H9 (cell line): ENCODE measurements around the gene YTHDC2. TPM values are rescaled to one million over a fixed set of nuclear protein-coding genes. Genes with fewer than 3 reads are reported as not detected.

Experiments
- DNase-seq: peaks from one replicate; pipeline ENCODE4 v3.0.0-alpha.2; 2017
- H2AFZ ChIP-seq: one replicate; pipeline ENCODE4 v1.6.1; 2013; ENCODE audit warnings: mild to moderate bottlenecking, low read length, control low read depth, moderate library complexity
- H2AK5ac ChIP-seq: 2 replicates; pipeline ENCODE4 v1.6.1; 2013; ENCODE audit warnings: low read length, control low read depth, mixed read lengths; ENCODE audit not compliant: insufficient read length
- H2BK120ac ChIP-seq: one replicate; pipeline ENCODE4 v1.6.1; 2013; ENCODE audit warnings: low read depth, mild to moderate bottlenecking, low read length, control low read depth, inconsistent platforms; ENCODE audit not compliant: poor library complexity, severe bottlenecking
- H2BK12ac ChIP-seq: 2 replicates; pipeline ENCODE4 v1.6.1; 2013; ENCODE audit warnings: low read length, control low read depth, mixed read lengths, low read depth; ENCODE audit not compliant: insufficient read length
- H2BK15ac ChIP-seq: 2 replicates; pipeline ENCODE4 v1.6.1; 2013; ENCODE audit warnings: low read depth, low read length, control low read depth
- H2BK20ac ChIP-seq: one replicate; pipeline ENCODE4 v1.6.1; 2013; ENCODE audit warnings: low read depth, mild to moderate bottlenecking, low read length, control low read depth, inconsistent platforms; ENCODE audit not compliant: poor library complexity, severe bottlenecking
- H2BK5ac ChIP-seq: 2 replicates; pipeline ENCODE4 v1.6.1; 2013; ENCODE audit warnings: low read length, control low read depth, mixed read lengths; ENCODE audit not compliant: insufficient read length
- H3K14ac ChIP-seq: 2 replicates; pipeline ENCODE4 v1.6.1; 2013; ENCODE audit warnings: low read length, control low read depth; ENCODE audit not compliant: insufficient read depth
- H3K18ac ChIP-seq: 2 replicates; pipeline ENCODE4 v1.6.1; 2013; ENCODE audit warnings: low read depth, mild to moderate bottlenecking, mixed read lengths, low read length, control low read depth; ENCODE audit not compliant: insufficient read length
- H3K23ac ChIP-seq: 2 replicates; pipeline ENCODE4 v1.6.1; 2013; ENCODE audit warnings: low read length, control low read depth, mixed read lengths, low read depth; ENCODE audit not compliant: insufficient read length
- H3K23me2 ChIP-seq: 2 replicates; pipeline ENCODE4 v1.6.1; 2013; ENCODE audit warnings: low read depth, mild to moderate bottlenecking, mixed read lengths, low read length, control low read depth; ENCODE audit not compliant: insufficient read length, poor library complexity, severe bottlenecking
- H3K27ac ChIP-seq: 2 replicates; pipeline ENCODE4 v1.5.1; 2013; ENCODE audit warnings: low read length, control low read depth, mixed read lengths, low read depth; ENCODE audit not compliant: insufficient read length
- H3K27me3 ChIP-seq: 2 replicates; pipeline ENCODE4 v1.6.1; 2013; ENCODE audit warnings: low read length, control low read depth, inconsistent platforms; ENCODE audit not compliant: insufficient read depth
- H3K4ac ChIP-seq: 2 replicates; pipeline ENCODE4 v1.6.1; 2013; ENCODE audit warnings: low read depth, mild to moderate bottlenecking, control low read depth, inconsistent platforms, low read length, moderate library complexity
- H3K4me1 ChIP-seq: 2 replicates; pipeline ENCODE4 v1.6.1; 2013; ENCODE audit warnings: low read length, control low read depth, inconsistent platforms; ENCODE audit not compliant: insufficient read depth
- H3K4me2 ChIP-seq: 2 replicates; pipeline ENCODE4 v1.6.1; 2013; ENCODE audit warnings: low read length, control low read depth, mixed read lengths; ENCODE audit not compliant: insufficient read length, insufficient read depth
- H3K56ac ChIP-seq: 2 replicates; pipeline ENCODE4 v1.6.1; 2013; ENCODE audit warnings: low read depth, mild to moderate bottlenecking, mixed read lengths, low read length, control low read depth; ENCODE audit not compliant: insufficient read length
- H3K79me1 ChIP-seq: 2 replicates; pipeline ENCODE4 v1.6.1; 2013; ENCODE audit warnings: low read depth, mild to moderate bottlenecking, moderate library complexity, low read length, control low read depth, inconsistent platforms; ENCODE audit not compliant: insufficient read depth, poor library complexity, severe bottlenecking
- H3K79me2 ChIP-seq: 2 replicates; pipeline ENCODE4 v1.6.1; 2013; ENCODE audit warnings: low read length, control low read depth, inconsistent platforms; ENCODE audit not compliant: insufficient read depth
- H3K9ac ChIP-seq: 2 replicates; pipeline ENCODE4 v1.6.1; 2013; ENCODE audit warnings: low read length, control low read depth, mixed read lengths; ENCODE audit not compliant: insufficient read length; ENCODE audit errors: extremely low read depth
- H3K9me3 ChIP-seq: one replicate; pipeline ENCODE4 v1.6.1; 2013; ENCODE audit warnings: low read depth, low read length, inconsistent platforms; ENCODE audit not compliant: control insufficient read depth
- H3T11ph ChIP-seq: one replicate; pipeline ENCODE4 v1.6.1; 2013; ENCODE audit warnings: mild to moderate bottlenecking, low read length, control low read depth, inconsistent platforms
- H4K20me1 ChIP-seq: one replicate; pipeline ENCODE4 v1.6.1; 2013; ENCODE audit not compliant: control insufficient read depth, insufficient read length, insufficient read depth
- H4K5ac ChIP-seq: 2 replicates; pipeline ENCODE4 v1.6.1; 2013; ENCODE audit warnings: low read depth, mild to moderate bottlenecking, mixed read lengths, low read length, control low read depth; ENCODE audit not compliant: insufficient read length
- H4K8ac ChIP-seq: replicated peaks from 2 replicates; pipeline ENCODE4 v1.6.1; 2013; ENCODE audit warnings: low read length, control low read depth, mixed read lengths, low read depth; ENCODE audit not compliant: insufficient read length
- H4K91ac ChIP-seq: 2 replicates; pipeline ENCODE4 v1.6.1; 2013; ENCODE audit warnings: low read depth, mild to moderate bottlenecking, moderate library complexity, mixed read lengths, low read length, control low read depth; ENCODE audit not compliant: insufficient read length
- H3K27ac Mint-ChIP-seq, 3 experiments: 2 replicates in 2 of 3; 3 replicates in 1 of 3; pipeline ENCODE4 v1.8.0; 2020 to 2021; ENCODE audit warnings: mixed read lengths in 3 of 3, mild to moderate bottlenecking in 1 of 3, moderate library complexity in 1 of 3
- H3K27me3 Mint-ChIP-seq: 2 replicates; pipeline ENCODE4 v1.8.0; 2021; ENCODE audit warnings: low read depth, mild to moderate bottlenecking, moderate library complexity, mixed read lengths
- H3K36me3 Mint-ChIP-seq, 3 experiments: 2 replicates in 2 of 3; 3 replicates in 1 of 3; pipeline ENCODE4 v1.8.0; 2020 to 2021; ENCODE audit warnings: low read depth in 3 of 3, mixed read lengths in 3 of 3; ENCODE audit not compliant: insufficient read depth in 1 of 3
- H3K4me1 Mint-ChIP-seq, 2 experiments: 2 replicates each; pipeline ENCODE4 v1.8.0; 2020; ENCODE audit warnings: mixed read lengths in 2 of 2
- H3K4me3 Mint-ChIP-seq, 2 experiments: 2 replicates in 1 of 2; 3 replicates in 1 of 2; pipeline ENCODE4 v1.8.0; 2020 to 2021; ENCODE audit warnings: mild to moderate bottlenecking in 2 of 2, mixed read lengths in 2 of 2, moderate library complexity in 1 of 2
- H3K9me3 Mint-ChIP-seq, 2 experiments: 2 replicates in 1 of 2; 3 replicates in 1 of 2; pipeline ENCODE4 v1.8.0; 2020; ENCODE audit warnings: mild to moderate bottlenecking in 2 of 2, mixed read lengths in 2 of 2, moderate library complexity in 1 of 2
- CTCF ChIP-seq: fragments of 200-600 bp; sonication (generic); conservative IDR thresholded peaks from 3 replicates; pipeline ENCODE4 v1.8.0; 2021; ENCODE audit warnings: antibody characterized with exemption, mild to moderate bottlenecking
- WGBS: extraction: QIAGEN DNeasy Blood & Tissue Kit; methylation state at CpG from one replicate; pipeline ENCODE4 v1.1.7; 2013; ENCODE audit warnings: missing lambda C conversion rate, low lambda C conversion rate, mixed read lengths; ENCODE audit not compliant: insufficient read length; ENCODE audit errors: extremely low coverage; 5-methylcytosine and 5-hydroxymethylcytosine counted together
- total RNA-seq: library from RNA; stranded (reverse); gene quantifications from 2 replicates; pipeline ENCODE4 v1.2.1, GENCODE V29; 2021

The YTHDC2 gene
- total RNA-seq, 1 experiment from 2014 or later, result 22.5 TPM

- Histone ChIP-seq H2BK5ac (no peak overlapping the region), H3K14ac (0 out of 2 replicates have a peak overlapping the region, but pooled peaks have one; percentile 21), H3K23ac (no peak overlapping the region), H4K8ac (no peak overlapping the region), H2AK5ac (no peak overlapping the region), H2BK20ac (no peak overlapping the region), H4K5ac (no peak overlapping the region), H2AFZ (peak overlapping the region; percentile 61), H3K27me3 (peaks cover 6% of the 10 kb centered on the region), H3K4me2 (peak overlapping the region; percentile 88), H3K9me3 (peaks cover 13% of the 10 kb centered on the region), H3K4ac (no peak overlapping the region), H2BK15ac (no peak overlapping the region), H2BK120ac (no peak overlapping the region), H3K9ac (peak overlapping the region; percentile 32), H2BK12ac (no peak overlapping the region), H3K79me2 (no peaks in the 10 kb centered on the region), H3K4me1 (0 out of 2 replicates have a peak, but pooled peaks cover 2% of the 10 kb centered on the region), H3K79me1 (no peaks in the 10 kb centered on the region), H3K56ac (no peak overlapping the region), H3K23me2 (peaks cover 12% of the 10 kb centered on the region), H4K20me1 (no peaks in the 10 kb centered on the region), H3T11ph (no peak overlapping the region), H3K27ac (no peak overlapping the region), H3K18ac (peak overlapping the region; percentile 12), H4K91ac (no peak overlapping the region)
- WGBS, result no CpG with 5 or more reads among the region's 20 CpGs
- H3K4me1 Mint-ChIP-seq, result peaks cover 7 to 8% of the 10 kb centered on the region in 2 experiments; a peak in 2 of 4 replicates
- H3K9me3 Mint-ChIP-seq, result peaks cover 29 to 36% of the 10 kb centered on the region in 2 experiments
- no peak overlapping the region for H3K27ac Mint-ChIP-seq
- no peak for DNase-seq
- H3K4me3 Mint-ChIP-seq, result peak overlapping the region; percentile 83 to 90
- H3K27me3 Mint-ChIP-seq, result peaks cover 60% of the 10 kb centered on the region
- H3K36me3 Mint-ChIP-seq, result peaks cover 16 to 28% (median 18%) of the 10 kb centered on the region in 3 experiments
- no peak for TF ChIP-seq CTCF
Observed at GRCh38 chr5:113488645-113489184, 24.8 kb upstream of the YTHDC2 start.
